GM12878 (cell line): Measurements from ENCODE around the gene PRSS16. TPM values are rescaled to one million over a fixed set of nuclear protein-coding genes. Genes with fewer than 3 reads are reported as not detected.

Experiments used
- ATAC-seq: fragments of 200-7000 bp; cut with Tn5 transposase; 3 replicates; pipeline ENCODE4 v1.9.1; 2020; ENCODE audit warnings: mild to moderate bottlenecking, moderate library complexity
- BruUV-seq: library from RNA; stranded (reverse); fragments of 400-500 nt; replicated peaks from 2 replicates; lab custom pipeline; 2021; lab: Mats Ljungman, UMichigan
- CTCF ChIA-PET: fragments of 300-600 bp; sonication (Branson Sonifier 250); formaldehyde crosslinking; extraction: SDS; loops from one replicate; lab custom pipeline; 2021; ENCODE audit warnings: inconsistent platforms; lab: Yijun Ruan, JAX
- POLR2A ChIA-PET: fragments of 350-600 bp; formaldehyde crosslinking; extraction: SDS; loops from one replicate; lab custom pipeline; 2021; ENCODE audit warnings: inconsistent platforms; lab: Charles Lee
- RAD21 ChIA-PET: fragments of 300-600 bp; sonication (Branson Sonifier 250); formaldehyde crosslinking; loops from one replicate; lab custom pipeline; 2023; ENCODE audit warnings: antibody characterized with exemption; ENCODE audit not compliant: unreplicated experiment; lab: Charles Lee
- SMC1A ChIA-PET: fragments of 300-600 bp; sonication (Branson Sonifier 250); formaldehyde crosslinking; loops from one replicate; lab custom pipeline; 2023; ENCODE audit not compliant: unreplicated experiment, uncharacterized antibody; lab: Charles Lee
- DNase-seq: peaks from one replicate; pipeline ENCODE4 v3.0.0-alpha.2; 2011; ENCODE audit warnings: low read depth, low spot score
- FAIRE-seq: peaks from 3 replicates; lab custom pipeline; 2011; peaks lifted over from hg19 to GRCh38; lab: Jason Lieb, UNC
- H2AFZ ChIP-seq: 2 replicates; pipeline ENCODE4 v1.6.0; 2011; ENCODE audit warnings: low read depth, low read length, control low read depth; ENCODE audit not compliant: control insufficient read depth
- H3K27ac ChIP-seq: 2 replicates; pipeline ENCODE4 v1.5.1; 2011; ENCODE audit warnings: control low read depth; ENCODE audit not compliant: control insufficient read depth, insufficient read depth
- H3K27me3 ChIP-seq, 2 experiments: replicated peaks in 1 of 2; 2 replicates each; pipeline versions ENCODE4 v1.6.0 to v1.6.1; 2011; ENCODE audit warnings: low read length in 1 of 2; ENCODE audit not compliant: control insufficient read depth in 2 of 2, insufficient read depth in 2 of 2
- H3K36me3 ChIP-seq, 2 experiments: 2 replicates each; pipeline ENCODE4 v1.5.1; 2011; ENCODE audit warnings: low read length in 1 of 2; ENCODE audit not compliant: control insufficient read depth in 2 of 2, insufficient read depth in 2 of 2
- H3K4me1 ChIP-seq: 2 replicates; pipeline ENCODE4 v1.6.1; 2011; ENCODE audit warnings: mild to moderate bottlenecking, low read length, moderate library complexity, mixed read lengths; ENCODE audit not compliant: control insufficient read depth, insufficient read depth
- H3K4me2 ChIP-seq: 2 replicates; pipeline ENCODE4 v1.6.0; 2011; ENCODE audit warnings: control low read depth; ENCODE audit not compliant: control insufficient read depth, insufficient read depth
- H3K4me3 ChIP-seq: fragments of 200-600 bp; sonication (generic); 2 replicates; pipeline ENCODE4 v1.5.1; 2016
- H3K79me2 ChIP-seq: 2 replicates; pipeline ENCODE4 v1.6.0; 2011; ENCODE audit warnings: low read length; ENCODE audit not compliant: control insufficient read depth, insufficient read depth
- H3K9ac ChIP-seq: 2 replicates; pipeline ENCODE4 v1.8.0; 2011; ENCODE audit warnings: low read length, control low read depth, mixed read lengths; ENCODE audit not compliant: control insufficient read depth, insufficient read depth
- H3K9me3 ChIP-seq: replicated peaks from 3 replicates; pipeline ENCODE4 v1.5.1; 2011; ENCODE audit warnings: mild to moderate bottlenecking, low read length; ENCODE audit not compliant: control insufficient read depth, insufficient read depth
- H4K20me1 ChIP-seq: 2 replicates; pipeline ENCODE4 v1.6.0; 2011; ENCODE audit not compliant: control insufficient read depth, insufficient read depth
- ASH2L ChIP-seq: fragments of 300-600, 200-600 bp; sonication (generic); IDR thresholded peaks from 2 replicates; pipeline ENCODE4 v1.6.1; 2017; ENCODE audit warnings: low read depth, mild to moderate bottlenecking, borderline replicate concordance
- ZNF24 ChIP-seq: fragments of 450-650 bp; IDR thresholded peaks from 2 replicates; pipeline ENCODE4 v1.6.1; 2017; ENCODE audit warnings: antibody characterized with exemption, mild to moderate bottlenecking
- WGBS: methylation state at CpG from one replicate; pipeline ENCODE4 v1.1.6; 2016; ENCODE audit warnings: low lambda C conversion rate; ENCODE audit not compliant: insufficient replicate concordance, insufficient coverage; ENCODE audit errors: missing lambda C conversion rate; 5-methylcytosine and 5-hydroxymethylcytosine counted together
- in situ Hi-C: fragments of 300-500 bp; cut with MboI; formaldehyde crosslinking; loops from 9 replicates; pipeline ENCODE4 v1.14.3; 2018; ENCODE audit warnings: mixed read lengths
- intact Hi-C: fragments of 100-400 bp; cut with micrococcal nuclease; formaldehyde crosslinking; loops from one replicate; pipeline ENCODE4 v1.14.2; 2022; ENCODE audit not compliant: unreplicated experiment
- polyA plus RNA-seq, 11 experiments: library from polyadenylated mRNA; depleted of rRNA in 4 of 11; unstranded in 6 of 11; stranded (reverse) in 5 of 11; fragments of >200 nt; fragmentation: Nextera tagmentation in 4 of 11; fragmentation: Illumina TruSeq in 1 of 11; extraction: Ambion mirVana in 4 of 11; extraction: Trizol in 1 of 11; gene quantifications; 1 replicate in 1 of 11; 2 replicates in 10 of 11; pipeline versions ENCODE4 v1.2.1 to v1.2.3, GENCODE V29; 2011 to 2016; ENCODE audit warnings: inconsistent platforms in 2 of 11, missing spikeins in 2 of 11, low read depth in 1 of 11
- total RNA-seq, 4 experiments: library from RNA; depleted of rRNA in 3 of 4; stranded (reverse); fragments of >200 nt in 3 of 4; fragmentation: Illumina TruSeq in 1 of 4; extraction: Trizol in 1 of 4; gene quantifications; 2 replicates each; pipeline versions ENCODE4 v1.2.1 to v1.2.3, GENCODE V29; 2013 to 2021

The PRSS16 gene
- total and polyA plus RNA-seq, 10 of the 15 experiments (the other 5 are each of a cell fraction or from before 2014, with no cell fraction given) = 2.1 to 12.8 (median 6.6) TPM

- ChIA-PET POLR2A (no interaction called here), SMC1A (interaction anchor here (0.6 to 1.2 kb wide), 2 partner anchors 8 to 83 kb away, joined by 3 read pairs; no protein-coding TSS in a partner anchor), CTCF (interaction anchor here (1.0 to 1.3 kb wide), 3 partner anchors 8 to 215 kb away, joined by 3 to 4 read pairs (median 3); no protein-coding TSS in a partner anchor), RAD21 (no interaction called here)
- no peak for FAIRE-seq
- ATAC-seq = no peak
- no peak overlapping the region for H3K9ac ChIP-seq
- H3K36me3 ChIP-seq = no peaks in the 10 kb centered on the region
- BruUV-seq = no TSS peak
- no peak for DNase-seq
- in situ Hi-C loops = no loop called here
- H3K4me1 ChIP-seq = no peaks in the 10 kb centered on the region
- H2AFZ ChIP-seq = no peak overlapping the region
- H3K4me3 ChIP-seq = no peak overlapping the region
- TF ChIP-seq ZNF24 (peak; percentile 31; the same call in 1 of the 2 replicates), ASH2L (no peak)
- intact Hi-C loops = no loop called here
- no peaks in the 10 kb centered on the region; the same call in 2 of the 3 replicates for H3K9me3 ChIP-seq
- WGBS = 56% methylated on average over 16 of the region's 16 CpGs
- H3K27ac ChIP-seq = no peak overlapping the region
- no peaks in the 10 kb centered on the region for H4K20me1 ChIP-seq
- no peaks in the 10 kb centered on the region for H3K27me3 ChIP-seq
- H3K4me2 ChIP-seq = no peak overlapping the region
- H3K79me2 ChIP-seq = no peaks in the 10 kb centered on the region
Measured at GRCh38 chr6:27303613-27304272, 56.2 kb downstream of the PRSS16 start.

Other genes starting within 250 kb of the PRSS16 start
- gene POM121L2, start 64.6 kb downstream of the PRSS16 start, total RNA-seq (2014; rRNA removed) = not detected in 2 replicates
- not detected in 2 replicates for gene POM121L2, start 64.6 kb downstream of the PRSS16 start, total RNA-seq (2014; rRNA removed; fragmentation: Illumina TruSeq; extraction: Trizol)
- gene POM121L2, start 64.6 kb downstream of the PRSS16 start, total RNA-seq (2021) = not detected in 2 replicates
- not detected in 2 replicates for gene POM121L2, start 64.6 kb downstream of the PRSS16 start, polyA plus RNA-seq (2011; rRNA removed)
- gene POM121L2, start 64.6 kb downstream of the PRSS16 start, polyA plus RNA-seq (2014; fragmentation: Illumina TruSeq; extraction: Trizol) = 0.04 TPM in 1 of 2 replicates, not detected in the other
- not detected for gene POM121L2, start 64.6 kb downstream of the PRSS16 start, polyA plus RNA-seq (2014; fragmentation: Nextera tagmentation; extraction: Ambion mirVana)
- not detected in 2 replicates for gene POM121L2, start 64.6 kb downstream of the PRSS16 start, polyA plus RNA-seq (2014; rRNA removed)
- not detected for gene POM121L2, start 64.6 kb downstream of the PRSS16 start, polyA plus RNA-seq (2016; fragmentation: Nextera tagmentation; extraction: Ambion mirVana)
- gene ZNF391, start 141.1 kb downstream of the PRSS16 start, total RNA-seq (2014; rRNA removed) = 0.73 and 0.87 TPM in 2 replicates
- gene ZNF391, start 141.1 kb downstream of the PRSS16 start, total RNA-seq (2014; rRNA removed; fragmentation: Illumina TruSeq; extraction: Trizol) = 1.1 and 1.7 TPM in 2 replicates
- gene ZNF391, start 141.1 kb downstream of the PRSS16 start, total RNA-seq (2021) = 1.0 and 2.1 TPM in 2 replicates
- 1.1 and 1.5 TPM in 2 replicates for gene ZNF391, start 141.1 kb downstream of the PRSS16 start, polyA plus RNA-seq (2011; rRNA removed)
- gene ZNF391, start 141.1 kb downstream of the PRSS16 start, polyA plus RNA-seq (2014; fragmentation: Illumina TruSeq; extraction: Trizol) = 1.9 and 4.4 TPM in 2 replicates
- gene ZNF391, start 141.1 kb downstream of the PRSS16 start, polyA plus RNA-seq (2014; fragmentation: Nextera tagmentation; extraction: Ambion mirVana) = under 1 TPM; 0.42 to 0.57 TPM
- gene ZNF391, start 141.1 kb downstream of the PRSS16 start, polyA plus RNA-seq (2014; rRNA removed) = 0.81 TPM in 2 replicates
- 1 to 10 TPM; 1.1 to 1.9 TPM for gene ZNF391, start 141.1 kb downstream of the PRSS16 start, polyA plus RNA-seq (2016; fragmentation: Nextera tagmentation; extraction: Ambion mirVana)
- gene ZNF184, start 225.4 kb downstream of the PRSS16 start, total RNA-seq (2014; rRNA removed) = 7.4 and 10.7 TPM in 2 replicates
- 14.5 and 15.1 TPM in 2 replicates for gene ZNF184, start 225.4 kb downstream of the PRSS16 start, total RNA-seq (2014; rRNA removed; fragmentation: Illumina TruSeq; extraction: Trizol)
- gene ZNF184, start 225.4 kb downstream of the PRSS16 start, total RNA-seq (2021) = 7.6 and 7.7 TPM in 2 replicates
- gene ZNF184, start 225.4 kb downstream of the PRSS16 start, polyA plus RNA-seq (2011; rRNA removed) = 12.0 and 20.5 TPM in 2 replicates
- gene ZNF184, start 225.4 kb downstream of the PRSS16 start, polyA plus RNA-seq (2014; fragmentation: Illumina TruSeq; extraction: Trizol) = 10.3 and 13.0 TPM in 2 replicates
- 1 to 10 TPM; 4.5 to 5.4 TPM for gene ZNF184, start 225.4 kb downstream of the PRSS16 start, polyA plus RNA-seq (2014; fragmentation: Nextera tagmentation; extraction: Ambion mirVana)
- gene ZNF184, start 225.4 kb downstream of the PRSS16 start, polyA plus RNA-seq (2014; rRNA removed) = 2.8 and 4.1 TPM in 2 replicates
- gene ZNF184, start 225.4 kb downstream of the PRSS16 start, polyA plus RNA-seq (2016; fragmentation: Nextera tagmentation; extraction: Ambion mirVana) = 10 to 100 TPM in 1 of 2 experiments, 1 to 10 TPM in 1; 8.9 to 10.6 TPM